ENCODE data around the gene NME4. TPM values are rescaled to one million over a fixed set of nuclear protein-coding genes. Genes with fewer than 3 reads are reported as not detected.
"Not testable (repeated sequence)": the region's sequence is repeated elsewhere in the genome, so short reads cannot be mapped to it uniquely, and the experiment has no call there.

Gene NME4
- 45.0 and 49.4 TPM in 2 replicates for total RNA-seq

DNA sequence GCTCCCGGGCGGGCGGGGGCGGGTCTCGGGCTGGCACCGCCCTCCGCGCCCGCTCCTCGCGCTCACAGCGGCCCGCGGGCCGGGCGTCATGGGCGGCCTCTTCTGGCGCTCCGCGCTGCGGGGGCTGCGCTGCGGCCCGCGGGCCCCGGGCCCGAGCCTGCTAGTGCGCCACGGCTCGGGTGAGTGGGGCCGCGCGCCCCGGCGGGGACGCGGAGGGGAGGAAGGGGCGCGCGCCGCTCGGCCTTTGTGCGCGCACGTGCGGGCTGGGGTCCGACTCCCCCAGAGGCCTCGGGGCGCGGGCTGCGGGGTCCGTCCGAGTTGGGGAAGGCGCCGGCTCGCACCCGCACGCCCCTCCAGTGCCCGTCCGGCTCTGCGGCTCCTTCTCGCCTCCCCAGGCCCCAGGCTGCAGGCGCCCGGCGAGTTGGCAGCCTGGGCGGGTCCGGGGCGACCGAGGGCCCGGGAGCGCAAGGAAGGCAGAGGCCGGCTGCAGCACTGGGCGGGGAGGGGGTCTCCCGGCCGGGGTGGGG lies at the start of gene NME4:
Gene NME4 (plus strand): TSS at position 65 of the 527 bp plus-strand sequence. CDS start 24 bp downstream, at position 89.
- intact Hi-C loops (cut with micrococcal nuclease): no loop called here

- intact Hi-C loops (cut with micrococcal nuclease): no loop called here
These were observed 49.8 kb upstream of the NME4 start for GRCh38 chr16:347203-347602.

- intact Hi-C loops (cut with micrococcal nuclease): not testable (repeated sequence)
These were observed 48.5 kb upstream of the NME4 start for GRCh38 chr16:348495-348894.

- intact Hi-C loops (cut with micrococcal nuclease): no loop called here
These were observed 47.8 kb upstream of the NME4 start for GRCh38 chr16:349211-349610.

DNA sequence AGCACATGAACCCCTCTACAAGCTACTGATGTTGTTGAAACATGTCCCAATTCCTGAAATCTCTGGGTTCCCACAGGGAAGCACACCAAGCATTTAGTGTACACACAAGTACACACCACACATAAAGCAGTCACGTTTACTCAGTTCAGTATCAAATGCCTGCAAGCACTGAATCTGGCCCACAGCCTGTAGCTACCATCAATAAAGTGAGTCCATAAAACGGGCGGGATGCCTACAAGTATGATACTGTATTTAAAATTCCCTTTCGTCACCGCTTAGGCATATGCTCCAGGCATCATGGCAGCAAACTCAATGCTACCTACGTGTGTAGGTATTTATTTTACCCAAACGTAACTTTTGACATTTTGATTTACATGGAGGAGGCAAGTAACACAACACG lies 46.8 kb upstream of the NME4 start:
- intact Hi-C loops (cut with micrococcal nuclease): no loop called here

DNA sequence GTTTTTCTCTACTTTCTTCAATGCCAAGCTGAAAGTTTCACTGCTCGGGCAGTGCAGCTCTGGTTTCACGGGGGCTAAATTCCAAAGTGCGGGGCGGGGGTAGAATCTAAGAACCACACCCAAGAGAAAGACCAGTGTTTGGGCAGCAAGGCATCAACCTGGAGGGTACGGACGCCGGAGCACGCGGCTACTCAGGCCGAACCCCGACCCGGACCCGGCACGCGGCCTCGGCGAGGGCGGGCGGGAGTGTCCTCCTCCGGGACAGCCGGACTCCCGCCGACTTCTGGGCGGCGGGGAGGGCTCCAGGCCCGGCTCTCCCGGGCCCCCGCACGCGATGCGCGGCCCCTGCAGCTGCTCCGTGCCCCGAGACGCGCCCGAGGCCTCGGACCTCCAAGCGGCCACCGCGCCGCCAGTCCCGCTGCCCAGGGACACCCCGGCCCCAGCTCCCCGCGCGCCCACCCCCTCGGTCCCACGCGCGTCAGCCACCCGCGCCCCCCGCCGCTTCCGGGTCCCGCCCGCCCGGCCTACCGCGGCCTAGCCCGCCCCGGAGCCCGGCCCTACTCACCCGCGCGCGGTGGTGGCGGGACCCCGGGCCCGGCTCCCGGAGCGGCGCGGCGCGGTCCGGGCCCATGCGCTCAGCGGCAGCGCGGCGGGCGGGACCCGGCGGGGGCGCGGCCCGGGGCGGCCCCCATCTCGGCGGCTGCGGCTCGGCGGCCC lies 45.0 kb upstream of the NME4 start:
- intact Hi-C loops (cut with micrococcal nuclease): loop anchor here (1.0 to 2.0 kb wide), 5 partner anchors 29 to 332 kb away; partner anchors contain the start of genes JMJD8, NPRL3 and PGAP6

DNA sequence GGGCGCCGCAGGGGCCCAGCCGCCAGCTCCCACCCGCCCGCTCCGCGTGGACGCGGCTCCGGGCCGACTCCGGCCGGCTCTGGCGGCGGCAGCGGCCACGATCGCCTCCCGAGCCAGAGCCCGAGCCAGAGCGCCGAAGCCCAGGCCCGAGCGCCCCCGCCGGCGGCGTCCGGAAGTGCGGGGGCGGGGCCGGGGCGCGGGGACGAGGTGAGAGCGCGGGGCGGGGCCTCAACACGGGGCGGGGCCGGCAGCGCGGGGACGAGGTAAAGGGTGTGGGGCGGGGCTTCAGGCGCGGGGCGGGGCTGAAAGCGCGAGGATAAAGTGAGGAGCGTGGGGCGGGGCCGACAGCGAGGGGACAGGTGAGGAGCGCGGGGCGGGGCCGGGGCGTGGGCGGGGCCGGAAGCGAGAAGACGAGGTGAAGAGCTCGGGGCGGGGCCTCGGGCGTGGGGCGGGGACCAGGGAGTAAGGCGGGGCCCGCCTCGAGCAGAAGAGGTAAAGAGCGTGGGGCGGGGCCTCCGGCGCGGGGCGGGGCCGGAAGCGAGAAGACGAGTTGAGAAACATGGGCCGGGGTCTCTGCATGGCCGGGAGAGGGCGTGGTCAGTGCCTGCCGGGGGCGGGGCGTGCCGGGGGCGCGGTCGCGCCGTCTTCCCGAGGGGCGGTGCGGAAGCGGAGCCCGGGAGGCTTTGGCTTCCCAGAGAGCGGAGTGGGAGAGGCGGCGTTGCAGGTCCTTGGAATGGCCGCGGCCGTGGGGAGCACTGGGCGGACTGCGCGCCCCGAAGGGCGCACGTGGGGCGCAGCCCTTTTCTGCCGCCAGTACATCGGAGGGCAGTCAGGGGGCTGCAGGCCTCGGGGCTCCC lies 44.2 kb upstream of the NME4 start, which contains the start of gene AXIN1:
Gene AXIN1 (minus strand): TSS at position 177 of the 857 bp plus-strand sequence. CDS start 5,698 bp downstream, outside the sequence.
- intact Hi-C loops (cut with micrococcal nuclease): loop anchor here (1.0 to 2.0 kb wide), 10 partner anchors 18 to 332 kb away; partner anchors contain the start of genes FAM234A, JMJD8, LUC7L and MRPL28

DNA sequence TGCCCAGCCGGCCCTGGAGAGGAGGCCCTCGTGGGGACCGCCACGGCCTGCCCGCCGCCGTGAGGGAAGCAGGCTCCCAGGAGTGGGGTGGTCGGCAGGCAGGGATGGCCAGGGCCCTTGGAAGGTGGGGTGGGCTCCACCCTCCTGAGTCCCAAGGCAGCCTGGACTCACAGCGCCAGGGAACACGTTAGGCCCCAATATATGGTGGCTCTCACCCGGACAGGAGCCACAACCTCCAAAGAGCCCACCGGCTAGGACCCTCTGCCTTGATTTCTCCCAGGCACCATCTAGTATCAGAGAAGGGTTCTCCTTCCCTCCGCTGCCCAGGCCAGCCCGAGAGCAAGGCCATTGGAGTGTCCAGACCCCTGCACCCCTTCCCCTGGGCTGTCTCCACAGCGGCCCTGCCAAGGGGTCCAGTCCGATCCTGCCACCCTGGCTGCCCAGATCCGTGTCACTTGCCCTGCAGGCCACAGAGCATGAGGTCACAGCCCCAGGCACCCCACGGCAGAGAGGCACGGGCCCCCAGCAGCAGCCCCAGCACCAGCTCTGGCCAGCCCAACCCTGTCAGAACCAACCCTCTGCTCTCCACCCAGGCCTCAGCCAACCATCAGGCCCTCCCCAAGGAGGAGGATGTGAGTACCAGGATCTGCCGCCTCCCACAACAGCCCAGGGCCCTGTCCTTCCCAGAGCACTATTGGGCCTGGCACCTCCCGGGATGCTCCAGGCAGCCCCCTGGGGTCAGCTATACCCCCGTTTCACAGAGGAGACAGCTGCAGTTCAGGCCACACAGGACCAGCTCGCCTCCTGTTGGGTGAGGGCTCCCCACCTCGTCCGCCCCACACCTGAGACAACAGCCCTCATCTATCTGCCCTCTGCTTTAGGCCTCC lies 43.4 kb upstream of the NME4 start:
- intact Hi-C loops (cut with micrococcal nuclease): loop anchor here (1.0 to 2.0 kb wide), 6 partner anchors 17 to 300 kb away; partner anchors contain the start of genes FAM234A, LUC7L, MRPL28 and POLR3K

GRCh38 chr16:354291-354881 lies 42.6 kb upstream of the NME4 start:
- intact Hi-C loops (cut with micrococcal nuclease): no loop called here

- intact Hi-C loops (cut with micrococcal nuclease): no loop called here
These were observed 42.0 kb upstream of the NME4 start for GRCh38 chr16:354971-355461.

- intact Hi-C loops (cut with micrococcal nuclease): no loop called here
These were observed 40.3 kb upstream of the NME4 start for GRCh38 chr16:356741-357140.

GRCh38 chr16:359067-359763 lies 37.8 kb upstream of the NME4 start:
- intact Hi-C loops (cut with micrococcal nuclease): no loop called here

- intact Hi-C loops (cut with micrococcal nuclease): no loop called here
These were observed 36.9 kb upstream of the NME4 start for GRCh38 chr16:359871-360697.

DNA sequence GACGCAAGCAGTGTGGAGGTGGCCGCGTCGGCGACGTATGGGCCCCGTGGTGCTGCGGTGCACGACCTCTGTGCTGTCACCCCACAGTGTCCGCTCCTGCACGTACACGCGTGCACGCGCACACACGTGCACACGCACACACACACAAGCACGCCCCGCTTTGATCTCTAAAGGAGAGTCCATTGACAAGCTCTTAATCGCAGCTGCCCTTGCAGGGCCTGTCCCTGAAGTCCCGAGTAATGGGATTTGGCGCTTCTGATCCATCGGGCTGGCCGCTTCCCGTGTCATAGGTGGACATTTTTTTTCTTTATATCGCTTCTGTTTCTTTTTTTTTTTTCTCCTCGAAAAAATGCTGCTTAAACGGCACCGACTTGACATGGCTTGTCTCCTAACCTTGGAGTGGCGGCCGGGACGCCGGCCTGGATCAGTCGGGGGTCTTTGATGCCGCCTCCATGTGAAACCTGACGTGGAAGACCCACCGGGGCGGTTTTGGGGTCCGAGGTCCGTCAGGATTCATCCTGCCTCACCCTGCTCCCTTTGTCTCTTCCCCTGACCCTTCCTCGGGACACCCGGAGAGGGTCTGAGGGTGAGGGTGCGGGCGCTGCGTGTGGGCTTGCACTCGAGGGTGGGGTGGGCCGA lies 36.2 kb upstream of the NME4 start:
- intact Hi-C loops (cut with micrococcal nuclease): no loop called here

DNA sequence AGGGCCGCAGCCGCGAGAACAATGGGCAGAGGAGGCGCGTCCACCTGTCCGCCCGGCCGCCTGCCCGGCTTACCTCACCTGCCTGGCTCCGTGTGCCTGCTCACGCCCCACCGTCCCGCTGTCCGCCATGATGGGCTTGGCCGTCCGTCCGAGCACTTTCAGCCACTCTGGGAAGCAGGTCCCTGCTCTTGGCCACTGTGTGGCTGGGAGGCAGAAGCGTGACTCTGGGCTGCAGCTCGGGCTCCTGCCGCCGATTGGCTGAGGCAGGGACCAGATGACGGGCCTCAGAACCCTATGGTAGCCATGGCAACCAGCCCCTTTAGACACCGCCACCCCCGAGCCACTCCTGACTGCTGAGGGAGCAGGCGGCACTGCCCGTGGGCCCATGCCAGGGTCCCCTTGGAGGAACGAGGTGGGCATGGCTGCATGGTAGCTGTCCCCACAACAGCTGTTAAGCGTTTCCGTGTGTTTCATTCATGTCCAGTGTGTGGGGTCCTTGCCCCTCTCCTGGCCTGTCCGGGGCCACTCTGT lies 35.6 kb upstream of the NME4 start:
- intact Hi-C loops (cut with micrococcal nuclease): no loop called here

- intact Hi-C loops (cut with micrococcal nuclease): loop anchor here (1.0 kb wide), 4 partner anchors 181 to 297 kb away; no protein-coding TSS in a partner anchor
These were observed 34.9 kb upstream of the NME4 start for GRCh38 chr16:361872-362701.

DNA sequence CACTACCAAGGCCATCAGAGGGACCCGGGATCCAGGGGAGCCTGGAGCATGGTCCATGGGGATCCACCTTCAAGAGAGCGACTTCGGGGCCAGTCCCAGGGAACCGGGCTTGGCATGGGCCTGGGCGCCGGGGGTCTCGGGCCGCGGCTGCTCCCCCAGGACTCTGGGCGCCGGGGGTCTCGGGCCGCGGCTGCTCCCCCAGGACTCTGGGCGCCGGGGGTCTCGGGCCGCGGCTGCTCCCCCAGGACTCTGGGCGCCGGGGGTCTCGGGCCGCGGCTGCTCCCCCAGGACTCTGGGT lies 34.3 kb upstream of the NME4 start:
- intact Hi-C loops (cut with micrococcal nuclease): loop anchor here (1.0 kb wide), 4 partner anchors 181 to 297 kb away; no protein-coding TSS in a partner anchor
